SKM-1 treated with dmso at 0.1 percent for 144 hours (cell line): Measurements from ENCODE around the gene CACNB1.

Experiments used
- DNase-seq: peaks from one replicate; lab custom pipeline; 2025; ENCODE audit not compliant: unreplicated experiment; lab: John Stamatoyannopoulos, UW

The CACNB1 gene

GRCh38 chr17:39153599-39154051 is 43.8 kb downstream of the CACNB1 start:
- DNase-seq, result peak; percentile 71

- DNase-seq, result no peak
Measured at GRCh38 chr17:39151943-39152818, 45.3 kb downstream of the CACNB1 start.

GRCh38 chr17:39151150-39151942 is 46.1 kb downstream of the CACNB1 start, which contains the start of gene PLXDC1:
PLXDC1 (minus strand) TSS chr17:39151637; CDS start chr17:39151437, 200 bp downstream.
- DNase-seq, result no peak

GRCh38 chr17:39150795-39151149 is 46.7 kb downstream of the CACNB1 start:
- no peak for DNase-seq

GRCh38 chr17:39150104-39150634 is 47.3 kb downstream of the CACNB1 start:
- DNase-seq, result no peak

- DNase-seq, result no peak
Measured at GRCh38 chr17:39147221-39148185, 50.0 kb downstream of the CACNB1 start.

GRCh38 chr17:39146273-39146672 is 51.2 kb downstream of the CACNB1 start:
- DNase-seq, result no peak

GRCh38 chr17:39145143-39145542 is 52.3 kb downstream of the CACNB1 start:
- DNase-seq, result no peak

GRCh38 chr17:39144416-39144840 is 53.0 kb downstream of the CACNB1 start:
- no peak for DNase-seq

- no peak for DNase-seq
Measured at GRCh38 chr17:39143552-39144093, 53.8 kb downstream of the CACNB1 start.

- no peak for DNase-seq
Measured at GRCh38 chr17:39141915-39142664, 55.4 kb downstream of the CACNB1 start.

GRCh38 chr17:39141294-39141693 is 56.2 kb downstream of the CACNB1 start:
- no peak for DNase-seq

GRCh38 chr17:39139561-39139960 is 57.9 kb downstream of the CACNB1 start:
- DNase-seq, result no peak

- no peak for DNase-seq
Measured at GRCh38 chr17:39139161-39139511, 58.3 kb downstream of the CACNB1 start.

GRCh38 chr17:39138431-39139160 is 58.9 kb downstream of the CACNB1 start:
- DNase-seq, result no peak

GRCh38 chr17:39134878-39135277 is 62.6 kb downstream of the CACNB1 start:
- no peak for DNase-seq

GRCh38 chr17:39132192-39132610 is 65.3 kb downstream of the CACNB1 start:
- no peak for DNase-seq

GRCh38 chr17:39131616-39132015 is 65.9 kb downstream of the CACNB1 start:
- DNase-seq, result no peak

GRCh38 chr17:39130205-39130604 is 67.3 kb downstream of the CACNB1 start:
- no peak for DNase-seq
